ENCODE results near the gene SEMA5A.

DNA sequence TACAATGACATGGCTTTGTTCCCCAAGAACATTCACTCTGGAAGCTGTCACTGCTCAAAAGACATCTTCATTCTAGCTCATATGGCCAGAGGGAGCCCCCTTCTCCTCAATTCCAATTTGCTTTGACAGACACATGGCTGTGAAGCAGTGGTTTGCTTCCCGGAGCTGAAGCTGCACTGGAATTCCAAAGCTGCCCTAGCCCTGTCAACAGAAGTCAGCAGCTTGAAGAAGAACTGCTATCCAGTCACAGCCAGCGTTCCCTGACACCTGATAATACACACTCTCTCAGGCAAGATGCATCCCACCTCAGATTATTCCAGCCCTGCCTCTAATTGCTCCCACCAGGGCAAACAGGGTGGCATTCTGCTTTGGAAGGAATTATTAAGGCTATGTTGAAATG, 93.7 kb downstream of the SEMA5A start:
- TF ChIP-seq, protein P1, sequence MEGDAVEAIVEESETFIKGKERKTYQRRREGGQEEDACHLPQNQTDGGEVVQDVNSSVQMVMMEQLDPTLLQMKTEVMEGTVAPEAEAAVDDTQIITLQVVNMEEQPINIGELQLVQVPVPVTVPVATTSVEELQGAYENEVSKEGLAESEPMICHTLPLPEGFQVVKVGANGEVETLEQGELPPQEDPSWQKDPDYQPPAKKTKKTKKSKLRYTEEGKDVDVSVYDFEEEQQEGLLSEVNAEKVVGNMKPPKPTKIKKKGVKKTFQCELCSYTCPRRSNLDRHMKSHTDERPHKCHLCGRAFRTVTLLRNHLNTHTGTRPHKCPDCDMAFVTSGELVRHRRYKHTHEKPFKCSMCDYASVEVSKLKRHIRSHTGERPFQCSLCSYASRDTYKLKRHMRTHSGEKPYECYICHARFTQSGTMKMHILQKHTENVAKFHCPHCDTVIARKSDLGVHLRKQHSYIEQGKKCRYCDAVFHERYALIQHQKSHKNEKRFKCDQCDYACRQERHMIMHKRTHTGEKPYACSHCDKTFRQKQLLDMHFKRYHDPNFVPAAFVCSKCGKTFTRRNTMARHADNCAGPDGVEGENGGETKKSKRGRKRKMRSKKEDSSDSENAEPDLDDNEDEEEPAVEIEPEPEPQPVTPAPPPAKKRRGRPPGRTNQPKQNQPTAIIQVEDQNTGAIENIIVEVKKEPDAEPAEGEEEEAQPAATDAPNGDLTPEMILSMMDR (IDR thresholded peaks at IDR 0.05): no peak
- TF ChIP-seq EZH2phosphoT487 (IDR thresholded peaks at IDR 0.05): no peak
